Activated CD8-positive, alpha-beta memory T cell treated with anti-CD3 and anti-CD28 coated beads for 4 hours (primary cell): Measurements from ENCODE around the gene LY6G5B.
"Not testable (repeated sequence)": the region's sequence is repeated elsewhere in the genome, so short reads cannot be mapped to it uniquely, and the experiment has no call there.

Source experiments
- DNase-seq, 2 donors: peaks; one replicate each; pipeline ENCODE4 v3.0.0-alpha.2; 2020; ENCODE audit warnings: low read depth in 2 of 2

LY6G5B gene

GRCh38 chr6:31691078-31691463, 21.3 kb downstream of the LY6G5B start:
- DNase-seq, result no peak

DNA sequence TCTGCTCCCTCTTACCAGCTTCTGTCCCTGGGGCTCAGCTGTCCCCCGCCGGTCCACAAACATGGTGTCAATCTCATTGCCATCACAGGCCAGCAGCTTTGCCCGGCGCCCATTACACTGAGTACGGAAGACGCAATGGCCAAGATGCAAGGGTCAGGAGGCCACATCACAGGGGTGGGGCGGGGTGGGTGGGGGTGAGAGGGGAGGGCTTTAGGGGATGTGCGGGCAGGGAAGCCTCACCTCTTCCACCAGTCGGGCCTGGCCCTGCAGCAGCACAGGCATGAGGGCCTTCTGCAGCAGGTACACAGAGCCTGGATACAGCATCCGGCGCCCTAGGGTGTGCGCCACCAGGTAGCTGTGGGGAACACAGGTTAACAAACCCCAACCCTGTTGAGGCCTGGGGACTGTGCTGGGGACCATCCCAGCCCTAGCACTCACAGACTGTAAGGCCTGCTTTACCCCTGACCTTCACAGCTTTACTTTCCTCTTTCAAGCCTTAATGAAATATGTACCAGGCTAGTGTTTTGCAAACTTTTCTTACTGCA, 21.9 kb downstream of the LY6G5B start:
- DNase-seq, result no peak

DNA sequence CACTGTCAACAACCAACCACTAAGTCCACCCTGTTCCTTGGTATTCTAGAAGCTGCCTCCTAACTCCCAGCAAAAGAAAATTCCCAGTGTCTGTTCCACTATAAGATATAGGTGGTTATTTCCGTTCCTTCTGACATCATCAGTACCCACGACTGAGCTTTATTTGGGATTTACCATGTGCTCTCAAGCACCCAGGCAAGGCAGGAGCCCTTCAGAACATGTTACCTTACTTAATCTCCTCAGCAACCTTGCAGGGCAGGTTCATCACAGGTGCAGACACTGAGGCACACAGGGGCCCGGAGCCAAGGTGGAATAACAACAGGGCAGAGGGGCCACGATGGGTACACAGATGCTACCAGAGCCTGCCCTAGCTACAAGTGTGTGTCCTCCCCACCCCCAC, 22.6 kb downstream of the LY6G5B start:
- DNase-seq, result no peak

GRCh38 chr6:31692886-31693285, 23.1 kb downstream of the LY6G5B start:
- DNase-seq, result no peak

DNA sequence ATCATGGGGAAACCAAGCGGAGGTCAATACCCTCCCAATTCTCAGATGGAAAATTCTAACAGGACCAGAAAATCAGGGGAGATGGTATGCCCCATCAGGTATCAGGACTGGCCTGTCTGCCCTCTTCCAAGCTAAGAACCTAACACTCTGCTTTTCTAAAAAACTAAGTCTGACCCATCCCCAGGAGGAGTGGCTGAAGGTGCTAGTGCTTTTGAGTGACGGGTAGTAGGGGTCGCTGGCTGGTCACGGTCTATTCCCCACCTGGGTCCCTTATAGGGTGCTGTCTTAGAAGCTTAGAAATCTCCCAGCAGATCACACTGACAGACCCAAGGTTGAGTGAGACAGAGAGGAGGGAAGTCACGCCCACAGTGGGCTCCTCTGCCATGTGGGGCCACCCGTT, 23.8 kb downstream of the LY6G5B start:
- DNase-seq, result no peak

DNA sequence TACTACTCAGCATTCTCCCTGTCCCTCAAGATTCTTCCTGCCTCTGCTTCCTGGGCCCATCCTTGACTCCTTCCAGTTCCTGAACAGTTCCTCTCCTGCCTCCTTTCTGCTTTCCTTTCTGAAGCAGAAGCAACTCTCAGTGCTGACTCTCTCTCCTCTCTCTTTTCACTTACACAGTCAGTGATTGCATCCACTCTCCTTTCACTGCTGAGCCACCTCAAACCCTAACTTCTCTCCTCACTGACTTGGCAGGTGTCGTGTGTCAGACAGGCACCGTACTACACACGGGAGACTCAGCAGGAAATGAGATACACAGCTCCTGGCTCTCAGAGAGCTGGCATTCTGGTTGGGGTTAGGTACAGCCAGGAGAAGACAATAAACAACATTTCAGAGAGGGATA, 27.8 kb downstream of the LY6G5B start:
- DNase-seq, result no peak

- DNase-seq, result no peak
Observed at GRCh38 chr6:31700740-31701401, 31.1 kb downstream of the LY6G5B start.

- no peak for DNase-seq
Observed at GRCh38 chr6:31701666-31702404, 32.1 kb downstream of the LY6G5B start.

- no peak for DNase-seq
Observed at GRCh38 chr6:31702405-31702818, 32.6 kb downstream of the LY6G5B start.

- DNase-seq, result peak; percentile 93 to 96
Observed at GRCh38 chr6:31702819-31703716, 33.3 kb downstream of the LY6G5B start, which contains the start of gene ABHD16A. Gene ABHD16A, minus strand, starts transcription at chr6:31703324. Its CDS starts 43 bp downstream, at chr6:31703281.

DNA sequence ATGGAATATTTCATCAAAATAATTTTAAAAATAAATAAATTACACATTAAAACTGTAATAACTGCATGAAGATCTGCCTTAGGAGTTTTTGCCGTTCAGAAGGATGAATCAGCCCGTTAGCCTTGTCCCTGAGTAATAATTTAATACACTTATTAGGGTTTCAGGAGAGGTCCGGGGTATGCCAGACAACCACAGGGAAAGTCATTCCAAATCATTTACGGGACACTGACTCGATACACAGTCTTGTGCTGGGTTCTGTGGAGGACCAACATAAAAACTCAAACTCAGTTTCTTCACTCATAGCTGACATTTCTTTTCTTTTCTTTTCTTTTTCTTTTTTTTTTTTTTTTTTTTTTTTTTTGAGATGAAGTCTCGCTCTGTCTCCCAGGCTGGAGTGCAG, 36.2 kb downstream of the LY6G5B start:
- no peak for DNase-seq

- DNase-seq, result no peak
Observed at GRCh38 chr6:31706599-31706998, 36.8 kb downstream of the LY6G5B start, which contains the start of gene LY6G6F. Gene LY6G6F, plus strand, starts transcription at chr6:31706866. Its CDS starts 41 bp downstream, at chr6:31706907.

DNA sequence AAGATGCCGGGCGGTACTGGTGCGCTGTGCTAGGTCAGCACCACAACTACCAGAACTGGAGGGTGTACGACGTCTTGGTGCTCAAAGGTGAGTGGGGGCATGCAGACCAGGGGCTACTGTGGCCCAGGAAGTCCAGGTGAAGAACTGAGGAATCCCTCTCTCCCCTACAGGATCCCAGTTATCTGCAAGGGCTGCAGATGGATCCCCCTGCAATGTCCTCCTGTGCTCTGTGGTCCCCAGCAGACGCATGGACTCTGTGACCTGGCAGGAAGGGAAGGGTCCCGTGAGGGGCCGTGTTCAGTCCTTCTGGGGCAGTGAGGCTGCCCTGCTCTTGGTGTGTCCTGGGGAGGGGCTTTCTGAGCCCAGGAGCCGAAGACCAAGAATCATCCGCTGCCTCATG, 37.9 kb downstream of the LY6G5B start:
- DNase-seq, result no peak

- DNase-seq, result no peak
Observed at GRCh38 chr6:31708224-31708623, 38.4 kb downstream of the LY6G5B start.

DNA sequence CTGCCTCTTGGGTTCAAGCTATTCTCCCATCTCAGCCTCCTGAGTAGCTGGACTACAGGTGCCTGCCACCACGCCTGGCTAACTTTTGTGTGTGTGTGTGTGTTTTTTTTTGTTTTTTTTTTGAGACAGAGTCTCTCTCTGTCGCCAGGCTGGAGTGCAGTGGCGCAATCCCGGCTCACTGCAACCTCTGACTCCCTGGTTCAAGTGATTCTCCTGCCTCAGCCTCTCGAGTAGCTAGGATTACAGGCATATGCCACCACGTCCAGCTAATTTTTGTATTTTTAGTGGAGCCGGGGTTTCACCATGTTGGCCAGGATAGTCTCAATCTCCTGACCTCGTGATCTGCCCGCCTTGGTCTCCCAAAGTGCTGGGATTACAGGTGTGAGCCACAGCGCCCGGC, 39.4 kb downstream of the LY6G5B start:
- DNase-seq, result not testable (repeated sequence)

GRCh38 chr6:31710523-31711219, 40.9 kb downstream of the LY6G5B start:
- DNase-seq, result no peak

GRCh38 chr6:31711233-31711632, 41.5 kb downstream of the LY6G5B start:
- no peak for DNase-seq

GRCh38 chr6:31712296-31712695, 42.5 kb downstream of the LY6G5B start:
- no peak for DNase-seq

GRCh38 chr6:31713465-31713864, 43.7 kb downstream of the LY6G5B start:
- no peak for DNase-seq

DNA sequence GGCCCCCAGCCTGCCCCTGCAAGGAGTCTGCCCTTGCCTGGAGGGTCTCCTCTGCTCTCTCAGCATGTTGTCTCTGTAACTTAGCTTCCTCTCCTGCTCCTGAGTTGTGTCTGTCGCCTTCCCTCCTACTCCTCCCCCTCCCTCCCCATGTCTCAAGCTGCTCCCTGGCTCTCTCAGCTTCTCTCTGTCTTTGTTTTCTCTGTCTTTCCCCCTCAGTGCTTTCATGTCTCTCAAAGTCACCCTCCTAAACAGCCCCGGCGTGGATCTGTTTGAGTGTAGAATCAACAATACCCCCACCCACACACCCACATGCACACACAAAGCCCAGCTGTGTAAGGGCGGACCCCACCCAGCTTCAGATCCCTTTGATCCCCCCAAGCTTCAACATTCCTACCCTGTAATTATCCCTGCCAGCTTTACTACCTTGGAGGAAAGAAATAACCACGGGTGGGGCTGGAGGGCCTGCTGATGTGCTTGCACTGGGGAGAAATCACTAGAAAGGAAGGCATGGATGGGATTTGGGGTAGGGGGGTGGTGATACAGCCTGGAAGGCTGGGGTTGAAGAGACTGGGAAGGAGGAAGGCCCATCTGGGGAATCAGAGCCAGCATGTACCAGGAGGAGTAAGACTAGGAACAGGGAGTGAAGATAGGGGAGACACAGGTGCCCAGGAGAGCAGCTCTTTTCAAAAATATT, 44.4 kb downstream of the LY6G5B start:
- no peak for DNase-seq
